Measurements from ENCODE around the gene IL1R2. TPM values are rescaled to one million over a fixed set of nuclear protein-coding genes. Genes with fewer than 3 reads are reported as not detected.
A peak's percentile ranks its signal among the peaks of the same experiment; 100 is the strongest.

Gene IL1R2
- total and polyA plus RNA-seq, 2 of the 13 experiments (the other 11 are each of a cell fraction or from before 2014, with no cell fraction given): 3.6 to 7.3 TPM

GRCh38 chr2:101961338-101962191 lies 30.2 kb upstream of the IL1R2 start (continued):
- TF ChIP-seq HIVEP1 (CRISPR knock-in tag; IDR thresholded peaks at IDR 0.05) (no peak), MAFG (CRISPR knock-in tag; IDR thresholded peaks at IDR 0.05) (no peak), XBP1 (CRISPR knock-in tag; IDR thresholded peaks at IDR 0.05) (no peak), ZNF629 (CRISPR knock-in tag; conservative IDR thresholded peaks at IDR 0.05) (peak; percentile 17; the same call in 1 of the 2 replicates), KLF13 (CRISPR knock-in tag; IDR thresholded peaks at IDR 0.05) (no peak), ZKSCAN5 (CRISPR knock-in tag; IDR thresholded peaks at IDR 0.05) (no peak), KDM2A (CRISPR knock-in tag; IDR thresholded peaks at IDR 0.05; ENCODE audit: borderline replicate concordance, low read depth) (no peak; the same call in 1 of the 2 replicates), MTA3 (CRISPR knock-in tag; IDR thresholded peaks at IDR 0.05) (no peak), U2AF1 (optimal IDR thresholded peaks at IDR 0.05; ENCODE audit: low read depth, low read length) (no peak), EEA1 (CRISPR knock-in tag; IDR thresholded peaks at IDR 0.05; ENCODE audit: borderline replicate concordance) (no peak), FLYWCH1 (CRISPR knock-in tag; IDR thresholded peaks at IDR 0.05) (no peak), ZNF432 (CRISPR knock-in tag; IDR thresholded peaks at IDR 0.05; ENCODE audit: borderline replicate concordance) (no peak), ZNF619 (CRISPR knock-in tag; IDR thresholded peaks at IDR 0.05) (no peak), ZNF10 (CRISPR knock-in tag; IDR thresholded peaks at IDR 0.05; ENCODE audit: borderline replicate concordance, low read depth) (no peak), SMARCC2 (IDR thresholded peaks at IDR 0.05) (no peak), POLR2AphosphoS5 (IDR thresholded peaks at IDR 0.05; ENCODE audit: low read depth, low read length) (0 out of 2 replicates have a peak, but pooled peaks have one; percentile 27), ZNF225 (CRISPR knock-in tag; IDR thresholded peaks at IDR 0.05) (no peak; the same call in 1 of the 2 replicates), ZGPAT (CRISPR knock-in tag; IDR thresholded peaks at IDR 0.05) (peak; percentile 64; the same call in 1 of the 2 replicates), NCOA2 (CRISPR knock-in tag; IDR thresholded peaks at IDR 0.05) (peak; percentile 32), ZFP41 (CRISPR knock-in tag; IDR thresholded peaks at IDR 0.05; ENCODE audit: borderline replicate concordance) (no peak), ZNF615 (CRISPR knock-in tag; IDR thresholded peaks at IDR 0.05; ENCODE audit: borderline replicate concordance) (no peak), JARID2 (CRISPR knock-in tag; IDR thresholded peaks at IDR 0.05; ENCODE audit: insufficient replicate concordance) (no peak), KAT2B (IDR thresholded peaks at IDR 0.05; ENCODE audit: borderline replicate concordance, low read depth, low read length) (no peak), ZBTB7A (CRISPR knock-in tag; IDR thresholded peaks at IDR 0.05) (peak; percentile 59; the same call in 1 of the 2 replicates), ZNF382 (CRISPR knock-in tag; IDR thresholded peaks at IDR 0.05; ENCODE audit: borderline replicate concordance) (no peak), DNMT1 (CRISPR knock-in tag; IDR thresholded peaks at IDR 0.05) (peak; percentile 25; the same call in 1 of the 2 replicates)
- TF ChIP-seq, protein P1, sequence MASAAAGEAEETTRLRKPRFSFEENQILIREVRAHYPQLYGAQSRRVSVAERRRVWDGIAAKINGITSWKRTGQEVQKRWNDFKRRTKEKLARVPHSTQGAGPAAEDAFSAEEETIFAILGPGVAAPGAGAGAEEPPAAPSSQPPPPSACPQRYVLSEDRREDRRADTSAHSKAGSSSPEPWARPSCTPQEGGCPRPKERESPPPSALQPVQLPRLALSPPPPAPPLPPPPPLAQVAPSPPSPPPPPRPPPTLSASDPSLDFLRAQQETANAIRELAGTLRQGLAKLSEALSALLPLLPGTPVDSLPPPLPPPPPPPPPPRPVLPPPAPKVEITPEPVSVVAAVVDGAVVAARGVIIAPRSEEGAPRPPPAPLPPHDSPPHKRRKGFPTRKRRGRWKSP (CRISPR knock-in tag; IDR thresholded peaks at IDR 0.05): peak; percentile 69; the same call in 1 of the 2 replicates
